ENCODE data around the gene SWI5.

DNA sequence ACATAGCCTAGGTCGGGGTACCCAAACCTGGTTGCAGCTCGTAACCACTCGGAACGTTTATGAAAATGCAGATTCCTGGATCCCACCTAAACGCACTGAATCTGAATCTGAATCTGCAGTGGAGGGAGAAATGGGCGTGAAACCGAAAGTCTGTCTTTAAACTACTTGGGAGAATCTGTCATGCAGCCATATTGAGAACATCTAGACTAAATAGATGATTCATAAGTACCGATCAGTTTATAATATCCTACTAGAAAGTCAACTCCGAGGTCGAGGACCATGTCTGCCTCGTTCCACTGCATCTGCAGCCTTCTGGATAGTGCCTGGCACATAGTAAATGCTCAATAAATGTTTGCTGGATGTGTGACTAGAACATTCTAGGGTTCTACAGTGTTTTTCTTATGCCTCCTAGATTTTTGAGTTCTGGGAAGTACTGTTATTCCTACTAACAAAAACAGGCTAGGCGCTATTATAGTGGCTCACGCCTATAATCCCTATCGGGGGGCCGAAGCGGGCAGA, 47.2 kb downstream of the SWI5 start:
- TF ChIP-seq EZH2 (IDR thresholded peaks at IDR 0.05; ENCODE audit: insufficient read depth, poor library complexity, severe bottlenecking) (no peak), EZH2phosphoT487 (IDR thresholded peaks at IDR 0.05; ENCODE audit: insufficient read depth, low read depth) (no peak)
